DOHH2 (cell line): ENCODE measurements around the gene HSD3B7.

ENCODE experiments used
- H3F3A ChIP-seq: fragments of 200-600 bp; sonication (generic), shearing (Covaris generic); 2 replicates; pipeline ENCODE4 v1.6.0; 2016; ENCODE audit warnings: antibody characterized with exemption, mild to moderate bottlenecking; ENCODE audit not compliant: control insufficient read depth, insufficient read depth
- H3K27ac ChIP-seq: fragments of 200-600 bp; sonication (generic); 2 replicates; pipeline ENCODE4 v1.5.1; 2014; ENCODE audit warnings: low read depth, mild to moderate bottlenecking, low read length, moderate library complexity
- H3K27me3 ChIP-seq: fragments of 200-600 bp; sonication (generic); 2 replicates; pipeline ENCODE4 v1.6.1; 2014; ENCODE audit warnings: mild to moderate bottlenecking, low read length, mixed read lengths; ENCODE audit not compliant: control insufficient read depth
- H3K36me3 ChIP-seq: fragments of 200-600 bp; sonication (generic); 2 replicates; pipeline ENCODE4 v1.6.1; 2014; ENCODE audit warnings: mild to moderate bottlenecking, low read length, moderate library complexity, mixed read lengths; ENCODE audit not compliant: control insufficient read depth
- H3K4me1 ChIP-seq: fragments of 200-600 bp; sonication (generic); 2 replicates; pipeline ENCODE4 v1.6.1; 2014; ENCODE audit warnings: mild to moderate bottlenecking, low read length, mixed read lengths; ENCODE audit not compliant: control insufficient read depth
- H3K4me2 ChIP-seq: fragments of 200-600 bp; sonication (generic); 2 replicates; pipeline ENCODE4 v1.6.0; 2014; ENCODE audit warnings: mild to moderate bottlenecking, low read length, moderate library complexity
- H3K4me3 ChIP-seq: fragments of 200-600 bp; sonication (generic); 2 replicates; pipeline ENCODE4 v1.5.1; 2014; ENCODE audit warnings: mild to moderate bottlenecking, low read length, mixed read lengths
- H3K79me2 ChIP-seq: fragments of 200-600 bp; sonication (generic); 2 replicates; pipeline ENCODE4 v1.6.1; 2014; ENCODE audit warnings: mild to moderate bottlenecking, low read length, mixed read lengths; ENCODE audit not compliant: control insufficient read depth
- H3K9me2 ChIP-seq: fragments of 200-600 bp; sonication (generic); replicated peaks from 2 replicates; pipeline ENCODE4 v1.6.1; 2014; ENCODE audit warnings: mild to moderate bottlenecking, low read length, mixed read lengths; ENCODE audit not compliant: control insufficient read depth
- H3K9me3 ChIP-seq: fragments of 200-600 bp; sonication (generic); 2 replicates; pipeline ENCODE4 v1.6.1; 2014; ENCODE audit warnings: antibody characterized with exemption, low read length, mixed read lengths; ENCODE audit not compliant: control insufficient read depth, insufficient read depth
- H4K20me1 ChIP-seq: fragments of 200-600 bp; sonication (generic); 2 replicates; pipeline ENCODE4 v1.6.0; 2014; ENCODE audit warnings: low read depth, mild to moderate bottlenecking, antibody characterized with exemption, low read length, moderate library complexity; ENCODE audit not compliant: control insufficient read depth, insufficient read depth
- EZH2phosphoT487 ChIP-seq: fragments of 200-600 bp; sonication (generic); IDR thresholded peaks from 2 replicates; pipeline ENCODE4 v1.6.1; 2017; ENCODE audit warnings: borderline replicate concordance, mild to moderate bottlenecking, antibody characterized with exemption, low read length, moderate library complexity, mixed read lengths
- TF ChIP-seq, protein P1 (sequence below): fragments of 200-600 bp; sonication (generic); IDR thresholded peaks from one replicate; pipeline ENCODE4 v1.5.1; 2014; ENCODE audit warnings: antibody characterized with exemption, mild to moderate bottlenecking, low read depth, low read length; ENCODE audit not compliant: poor library complexity, severe bottlenecking

HSD3B7 gene

DNA sequence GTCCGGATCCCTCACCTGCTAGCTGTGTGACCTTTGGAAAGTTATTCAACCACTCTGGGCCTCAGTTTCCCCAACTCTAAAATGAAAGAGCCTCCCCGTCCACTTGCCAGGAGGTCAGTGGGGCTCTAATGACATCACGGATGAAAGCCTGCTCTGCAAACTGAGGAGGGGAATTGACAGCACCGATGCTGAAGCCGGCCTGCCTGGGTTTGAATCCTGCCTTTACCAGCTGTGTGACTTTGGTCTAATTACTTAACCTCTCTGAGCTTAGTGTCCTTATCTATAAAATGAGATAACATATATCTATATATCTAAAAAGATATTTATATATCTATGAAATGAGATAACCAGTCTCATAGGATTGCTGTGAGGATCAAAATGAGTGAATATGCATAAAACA lies 23.5 kb downstream of the HSD3B7 start:
- Histone ChIP-seq H3K4me2 (no peak overlapping the region), H3K9me2 (no peaks in the 10 kb centered on the region), H3K27ac (no peak overlapping the region), H3K27me3 (peaks cover 9% of the 10 kb centered on the region; the same call in 1 of the 2 replicates), H3K9me3 (no peaks in the 10 kb centered on the region), H3K36me3 (no peaks in the 10 kb centered on the region), H3F3A (no peaks in the 10 kb centered on the region), H3K4me3 (no peak overlapping the region), H3K4me1 (0 out of 2 replicates have a peak, but pooled peaks cover 2% of the 10 kb centered on the region), H4K20me1 (no peaks in the 10 kb centered on the region), H3K79me2 (no peaks in the 10 kb centered on the region)
- TF ChIP-seq, protein P1, sequence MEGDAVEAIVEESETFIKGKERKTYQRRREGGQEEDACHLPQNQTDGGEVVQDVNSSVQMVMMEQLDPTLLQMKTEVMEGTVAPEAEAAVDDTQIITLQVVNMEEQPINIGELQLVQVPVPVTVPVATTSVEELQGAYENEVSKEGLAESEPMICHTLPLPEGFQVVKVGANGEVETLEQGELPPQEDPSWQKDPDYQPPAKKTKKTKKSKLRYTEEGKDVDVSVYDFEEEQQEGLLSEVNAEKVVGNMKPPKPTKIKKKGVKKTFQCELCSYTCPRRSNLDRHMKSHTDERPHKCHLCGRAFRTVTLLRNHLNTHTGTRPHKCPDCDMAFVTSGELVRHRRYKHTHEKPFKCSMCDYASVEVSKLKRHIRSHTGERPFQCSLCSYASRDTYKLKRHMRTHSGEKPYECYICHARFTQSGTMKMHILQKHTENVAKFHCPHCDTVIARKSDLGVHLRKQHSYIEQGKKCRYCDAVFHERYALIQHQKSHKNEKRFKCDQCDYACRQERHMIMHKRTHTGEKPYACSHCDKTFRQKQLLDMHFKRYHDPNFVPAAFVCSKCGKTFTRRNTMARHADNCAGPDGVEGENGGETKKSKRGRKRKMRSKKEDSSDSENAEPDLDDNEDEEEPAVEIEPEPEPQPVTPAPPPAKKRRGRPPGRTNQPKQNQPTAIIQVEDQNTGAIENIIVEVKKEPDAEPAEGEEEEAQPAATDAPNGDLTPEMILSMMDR, result no peak
- no peak for TF ChIP-seq EZH2phosphoT487

DNA sequence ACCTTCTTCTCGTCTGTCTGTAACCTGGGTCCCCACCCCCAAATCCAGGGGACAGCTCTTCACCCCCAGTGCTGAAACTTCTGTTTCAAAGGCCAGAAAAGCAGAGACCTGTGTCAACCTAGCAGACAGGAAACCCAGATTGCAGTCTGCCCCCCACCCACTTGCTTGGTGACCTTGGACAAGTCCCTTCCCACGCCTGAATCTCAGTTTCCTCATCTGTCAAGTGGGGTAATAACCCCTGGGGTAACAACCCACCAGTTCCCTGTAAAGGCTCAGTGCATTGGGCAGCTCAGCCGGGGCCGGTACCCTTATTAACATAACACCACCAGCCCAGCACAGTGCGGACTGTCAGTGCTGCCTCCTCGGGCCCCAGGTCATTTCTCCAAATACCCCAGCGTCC lies 24.1 kb downstream of the HSD3B7 start:
- no peaks in the 10 kb centered on the region for H3K9me2 ChIP-seq
- no peak overlapping the region for H3K27ac ChIP-seq
- no peaks in the 10 kb centered on the region for H3K36me3 ChIP-seq
- H3K27me3 ChIP-seq, result peaks cover 9% of the 10 kb centered on the region; the same call in 1 of the 2 replicates
- TF ChIP-seq, protein P1, result no peak
- TF ChIP-seq EZH2phosphoT487, result no peak
- H4K20me1 ChIP-seq, result no peaks in the 10 kb centered on the region
- H3K9me3 ChIP-seq, result no peaks in the 10 kb centered on the region
- H3F3A ChIP-seq, result no peaks in the 10 kb centered on the region
- H3K4me3 ChIP-seq, result no peak overlapping the region
- 0 out of 2 replicates have a peak, but pooled peaks cover 3% of the 10 kb centered on the region for H3K4me1 ChIP-seq
- no peak overlapping the region for H3K4me2 ChIP-seq
- no peaks in the 10 kb centered on the region for H3K79me2 ChIP-seq

DNA sequence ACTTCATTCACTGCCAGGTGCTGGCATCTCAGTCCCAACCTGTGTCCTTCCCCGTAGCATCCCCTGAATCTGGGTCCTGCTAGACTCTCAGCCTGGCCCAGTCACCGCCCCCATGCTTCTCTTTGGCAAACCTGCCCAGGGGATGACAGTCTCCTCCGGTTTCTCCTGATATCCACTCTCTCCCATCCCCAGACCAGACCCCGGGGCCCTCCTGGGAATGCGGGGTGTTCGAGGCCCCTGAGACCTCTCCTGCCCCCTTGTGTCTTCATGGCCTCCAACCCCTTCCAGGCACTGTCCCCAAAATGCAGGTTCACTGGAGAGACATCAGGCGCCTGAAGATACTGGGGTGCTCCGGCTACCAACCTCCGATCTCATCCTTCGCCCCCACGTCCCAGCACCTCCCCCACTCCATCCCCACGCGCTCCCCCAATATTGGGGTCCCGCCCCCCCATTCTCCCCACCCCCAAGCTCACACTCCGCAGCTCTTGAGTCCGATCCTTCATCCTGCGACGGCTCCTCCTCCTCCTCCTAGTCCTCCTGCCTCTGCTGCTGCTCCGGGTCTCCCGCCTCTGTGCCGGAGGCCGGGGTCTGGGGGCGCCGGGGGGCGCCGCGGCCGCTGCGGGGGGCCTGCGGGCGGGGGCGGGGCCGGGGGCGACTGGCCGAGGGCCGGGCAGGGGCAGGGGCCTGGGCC lies 25.0 kb downstream of the HSD3B7 start:
- Histone ChIP-seq H3K4me1 (0 out of 2 replicates have a peak, but pooled peaks cover 3% of the 10 kb centered on the region), H3K9me2 (no peaks in the 10 kb centered on the region), H3K27ac (no peak overlapping the region), H3K4me2 (no peak overlapping the region), H4K20me1 (no peaks in the 10 kb centered on the region), H3K4me3 (no peak overlapping the region), H3K27me3 (peaks cover 6% of the 10 kb centered on the region; the same call in 1 of the 2 replicates), H3K9me3 (no peaks in the 10 kb centered on the region), H3F3A (no peaks in the 10 kb centered on the region), H3K36me3 (no peaks in the 10 kb centered on the region), H3K79me2 (no peaks in the 10 kb centered on the region)
- TF ChIP-seq, protein P1, result no peak
- TF ChIP-seq EZH2phosphoT487, result no peak
